ENCODE data around the gene SIAH2.
"Not testable (repeated sequence)": the region's sequence is repeated elsewhere in the genome, so short reads cannot be mapped to it uniquely, and the experiment has no call there.

Gene SIAH2, protein sequence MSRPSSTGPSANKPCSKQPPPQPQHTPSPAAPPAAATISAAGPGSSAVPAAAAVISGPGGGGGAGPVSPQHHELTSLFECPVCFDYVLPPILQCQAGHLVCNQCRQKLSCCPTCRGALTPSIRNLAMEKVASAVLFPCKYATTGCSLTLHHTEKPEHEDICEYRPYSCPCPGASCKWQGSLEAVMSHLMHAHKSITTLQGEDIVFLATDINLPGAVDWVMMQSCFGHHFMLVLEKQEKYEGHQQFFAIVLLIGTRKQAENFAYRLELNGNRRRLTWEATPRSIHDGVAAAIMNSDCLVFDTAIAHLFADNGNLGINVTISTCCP

DNA sequence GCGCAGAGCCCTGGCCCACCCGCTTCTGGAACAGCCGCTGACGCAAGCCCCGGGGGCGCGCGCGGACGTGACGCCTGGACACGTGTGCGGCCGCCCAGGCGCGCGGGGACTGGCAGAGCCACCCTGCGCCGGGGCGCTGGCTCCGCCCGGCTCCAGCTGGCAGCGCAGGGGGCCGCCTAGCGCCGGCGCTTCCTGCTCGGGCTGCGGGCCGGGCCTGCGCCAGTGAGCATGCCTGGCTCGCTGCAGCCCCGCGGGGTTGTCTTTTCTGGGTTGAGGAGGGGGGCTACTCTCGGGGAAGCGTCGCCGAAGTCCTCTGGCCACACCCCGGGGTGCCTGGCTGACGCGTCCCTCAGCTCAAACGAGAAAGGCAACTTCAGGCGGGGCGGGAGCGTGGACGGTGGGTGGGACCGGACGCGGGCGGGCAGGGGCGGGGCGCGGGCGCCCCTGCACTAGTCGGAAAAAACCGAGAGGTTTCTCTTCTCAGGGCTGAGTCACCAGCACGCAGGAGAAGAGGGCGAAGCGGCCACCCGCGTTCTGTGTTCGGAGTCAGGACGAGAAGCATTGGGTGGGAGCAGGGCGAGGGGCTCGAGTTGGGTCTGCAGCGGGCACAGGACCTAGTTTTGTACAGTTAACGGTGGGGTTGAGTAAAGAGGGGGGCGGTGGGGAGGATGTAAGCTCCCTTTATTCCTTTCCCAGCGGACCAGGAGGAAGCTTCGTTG is at the start of gene SIAH2:
SIAH2 (minus strand) TSS at position 48 of the 719 bp plus-strand sequence. CDS start 320 bp downstream, outside the sequence.
- DNase-seq, result peak; percentile 88 to 96 (median 92)

- no peak for DNase-seq
These were observed 49.0 kb upstream of the SIAH2 start for GRCh38 chr3:150811984-150812383.

GRCh38 chr3:150810641-150811040 is 47.7 kb upstream of the SIAH2 start:
- DNase-seq, result no peak

DNA sequence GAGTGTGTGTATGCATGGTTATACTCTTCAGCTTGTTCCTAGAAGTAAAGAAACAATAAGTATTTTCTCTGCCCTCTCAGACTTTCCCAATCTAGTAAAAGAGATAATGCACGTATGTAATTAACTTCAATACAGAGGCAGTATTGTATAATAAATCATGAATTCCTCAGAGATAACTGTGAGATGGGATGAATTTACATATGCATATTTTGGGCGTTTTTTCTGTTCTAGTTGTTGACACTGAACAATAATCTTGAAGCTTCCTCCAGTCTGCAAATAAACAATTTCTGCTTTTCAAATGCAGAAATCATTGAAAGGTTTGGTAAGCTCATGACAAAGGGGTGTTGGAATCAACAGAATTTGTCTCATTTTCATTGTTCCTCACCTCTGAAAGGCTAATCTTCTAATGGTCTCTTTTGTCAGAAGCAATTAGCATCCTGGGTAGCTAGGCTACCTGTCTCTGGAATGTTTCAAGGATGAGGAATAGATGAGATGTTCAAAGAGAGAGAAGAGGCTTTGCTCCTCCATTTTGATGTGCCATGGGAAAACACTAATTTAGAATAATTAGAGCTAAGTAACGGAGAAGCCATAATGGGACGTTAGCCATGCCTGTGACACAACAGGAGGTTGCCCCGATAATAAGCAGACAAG is 43.3 kb upstream of the SIAH2 start:
- no peak for DNase-seq

- no peak for DNase-seq
These were observed 42.4 kb upstream of the SIAH2 start for GRCh38 chr3:150805354-150805753.

DNA sequence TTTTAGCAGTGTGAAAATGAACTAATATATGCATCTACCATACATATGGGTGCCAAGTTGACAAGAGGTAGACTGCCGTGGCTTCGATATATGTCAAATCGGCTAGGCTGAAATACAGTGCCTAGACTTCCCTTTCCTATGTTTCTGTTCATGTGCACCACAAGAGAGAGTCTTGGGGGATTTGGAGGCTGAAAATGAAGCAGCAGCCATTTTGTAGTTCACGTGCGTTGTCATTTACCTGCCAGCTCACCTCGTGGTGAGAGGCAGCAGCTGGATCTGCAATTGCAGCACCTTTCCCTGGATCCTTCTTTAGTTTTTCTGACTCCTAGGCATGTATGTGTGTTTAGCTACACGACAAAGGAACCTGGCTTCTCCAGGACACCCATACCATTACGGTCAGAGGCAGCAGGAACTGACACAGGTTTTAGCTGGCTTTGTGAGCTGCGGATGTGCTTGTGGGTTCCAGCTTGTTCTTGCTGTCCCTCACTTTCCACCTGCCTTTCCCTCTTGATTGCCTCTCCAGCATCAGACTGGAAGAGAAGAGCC is 40.5 kb upstream of the SIAH2 start:
- no peak for DNase-seq

DNA sequence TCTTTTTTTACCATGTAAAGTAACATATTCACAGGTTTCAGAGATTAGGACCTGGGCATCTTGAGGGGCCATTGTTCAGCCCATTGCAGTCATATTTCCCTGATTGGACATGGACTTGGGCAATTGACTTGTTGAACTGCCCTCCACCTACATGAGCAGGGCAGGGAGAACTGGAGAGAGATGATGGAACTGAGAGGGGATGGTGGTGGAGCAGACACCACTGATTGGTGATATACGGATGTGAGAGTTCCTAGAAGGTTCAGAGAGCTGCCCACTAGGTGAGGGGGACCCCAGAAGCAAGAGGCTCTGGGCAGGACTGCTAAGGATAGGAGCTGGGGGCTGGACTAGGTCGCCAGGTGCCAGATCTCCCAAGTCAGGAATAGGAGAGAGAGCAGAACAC is 37.8 kb upstream of the SIAH2 start:
- no peak for DNase-seq

GRCh38 chr3:150798122-150798618 is 35.2 kb upstream of the SIAH2 start:
- DNase-seq, result no peak

GRCh38 chr3:150797155-150797554 is 34.2 kb upstream of the SIAH2 start:
- no peak for DNase-seq

DNA sequence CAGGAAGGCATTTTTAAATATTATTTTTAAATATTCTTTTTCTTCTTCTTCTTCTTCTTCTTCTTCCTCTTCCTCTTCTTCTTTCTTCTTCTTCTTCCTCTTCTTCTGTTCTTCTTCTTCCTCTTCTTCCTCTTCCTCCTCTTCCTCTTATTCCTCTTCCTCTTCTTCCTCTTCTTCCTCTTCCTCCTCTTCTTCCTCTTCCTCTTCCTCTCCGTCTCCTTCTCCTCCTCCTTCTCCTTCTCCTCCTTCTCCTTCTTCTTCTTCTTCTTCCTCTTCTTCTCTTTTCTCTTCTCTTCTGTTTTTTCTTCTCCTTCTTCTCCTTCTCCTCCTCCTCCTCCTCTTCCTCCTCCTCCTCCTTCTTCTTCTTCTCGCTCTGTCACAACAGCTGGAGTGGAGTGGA is 33.6 kb upstream of the SIAH2 start:
- DNase-seq, result not testable (repeated sequence)

DNA sequence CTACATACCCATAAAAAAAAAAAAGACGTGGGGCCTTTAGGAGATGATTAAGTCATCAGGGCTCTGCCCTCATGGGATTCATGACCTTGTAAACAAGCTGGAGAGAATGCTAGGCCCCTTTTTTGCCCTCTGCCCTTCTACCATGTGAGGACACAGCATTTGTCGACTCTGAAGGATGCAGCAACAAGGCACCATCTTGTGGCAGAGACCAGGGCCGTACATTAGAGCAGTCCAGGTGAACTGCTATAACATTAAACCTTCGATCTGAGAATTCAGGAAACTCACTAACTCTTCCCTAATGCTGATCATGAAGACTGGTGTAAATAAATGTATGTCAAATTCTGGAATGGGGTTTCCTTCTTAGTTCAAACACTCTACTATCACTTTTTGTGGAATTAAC is 30.7 kb upstream of the SIAH2 start:
- DNase-seq, result no peak

DNA sequence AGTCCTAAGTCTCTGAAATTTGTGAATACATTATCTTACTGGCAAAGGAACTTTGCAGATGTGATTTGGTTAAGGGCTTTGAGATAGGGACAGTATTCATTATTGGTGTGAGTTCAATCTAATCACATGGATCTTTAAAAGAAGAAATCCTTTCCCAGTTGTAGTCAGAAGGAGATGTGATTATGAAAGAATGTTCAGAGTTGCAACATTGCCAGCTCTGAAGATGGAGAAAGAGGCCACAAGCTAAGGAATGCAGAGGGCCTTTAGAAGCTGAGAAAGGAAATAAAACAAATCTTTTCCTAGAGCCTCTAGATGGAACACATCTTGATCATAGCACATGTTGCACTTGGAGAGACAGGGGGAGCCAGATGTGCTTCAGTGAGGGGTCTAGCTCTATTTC is 27.7 kb upstream of the SIAH2 start:
- DNase-seq, result no peak

DNA sequence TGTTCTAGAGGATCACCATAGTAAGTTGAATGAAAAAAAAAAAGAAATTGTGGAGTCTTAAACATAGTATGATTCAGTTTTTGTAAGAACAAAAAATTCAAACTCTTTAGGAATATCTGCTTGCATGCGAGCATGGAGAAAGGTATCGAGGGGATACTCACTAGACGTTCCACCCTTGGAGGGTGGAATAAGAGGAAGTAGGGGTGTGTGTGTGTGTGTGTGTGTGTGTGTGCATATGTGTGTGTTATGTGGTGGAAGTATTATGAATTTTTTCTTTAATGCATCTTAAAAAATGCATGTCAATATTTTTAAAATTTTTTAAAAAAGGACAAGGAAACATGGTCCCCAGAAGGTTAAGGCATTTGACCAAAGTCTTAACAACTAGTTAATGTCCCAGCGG is 26.5 kb upstream of the SIAH2 start:
- no peak for DNase-seq

GRCh38 chr3:150787741-150788370 is 24.9 kb upstream of the SIAH2 start:
- peak; percentile 36 to 78 (median 66) for DNase-seq

GRCh38 chr3:150786791-150787190 is 23.8 kb upstream of the SIAH2 start:
- DNase-seq, result no peak

DNA sequence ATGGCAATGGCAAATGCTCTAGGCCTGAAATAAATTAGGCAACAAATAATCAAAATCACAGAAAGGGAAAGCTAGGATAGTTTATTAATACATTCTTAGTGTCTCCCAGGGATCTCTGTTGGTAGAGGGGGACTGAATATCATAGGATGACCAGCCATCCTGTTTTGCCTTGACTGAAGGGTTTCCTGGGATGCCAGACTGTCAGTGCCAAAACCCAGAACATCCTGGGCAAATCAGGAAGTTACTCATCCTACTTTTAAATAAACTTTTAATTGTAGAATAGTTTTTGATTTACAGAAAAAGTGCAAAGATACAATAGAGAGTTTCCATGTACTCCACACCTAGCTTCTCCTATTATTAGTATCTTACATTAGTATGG is 21.8 kb upstream of the SIAH2 start:
- DNase-seq, result no peak

DNA sequence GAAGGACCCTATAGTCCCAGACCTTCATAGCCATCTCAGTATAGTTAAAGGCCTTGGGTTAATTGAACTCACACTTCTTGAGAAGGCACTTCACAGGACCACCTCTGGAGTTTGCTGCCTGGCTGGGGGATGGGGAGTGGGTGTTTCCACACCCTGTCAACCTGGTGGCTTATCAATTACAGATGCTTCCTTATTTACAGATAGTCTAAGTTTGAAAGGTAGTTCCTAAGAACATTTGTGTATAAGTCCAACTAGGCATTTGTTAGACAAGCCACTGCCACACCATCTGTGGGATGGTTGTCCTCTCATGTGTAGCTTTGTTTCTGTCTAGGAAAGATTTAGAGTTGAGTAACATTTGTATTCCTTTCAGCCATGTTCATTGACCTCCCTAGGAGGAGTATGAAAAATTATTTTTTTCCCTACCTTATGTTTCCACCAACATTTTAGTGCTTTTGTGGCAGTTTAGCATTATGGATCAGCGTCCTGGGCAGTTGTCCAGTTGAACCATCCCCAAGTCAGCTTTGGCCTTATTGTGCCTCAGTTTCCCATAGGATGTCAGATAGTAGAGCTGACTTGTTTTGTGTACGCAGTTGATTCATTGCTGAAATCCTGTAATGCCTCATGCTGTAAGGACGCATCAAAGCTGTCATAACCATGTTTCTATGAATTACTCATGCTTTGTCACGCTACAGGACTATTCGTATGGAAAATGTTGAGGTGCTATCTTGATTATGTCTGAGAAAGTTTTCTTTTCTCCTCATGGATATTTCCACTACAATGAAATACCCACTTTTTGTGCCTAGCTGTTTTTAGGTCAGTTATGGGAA is 21.2 kb upstream of the SIAH2 start:
- no peak for DNase-seq

DNA sequence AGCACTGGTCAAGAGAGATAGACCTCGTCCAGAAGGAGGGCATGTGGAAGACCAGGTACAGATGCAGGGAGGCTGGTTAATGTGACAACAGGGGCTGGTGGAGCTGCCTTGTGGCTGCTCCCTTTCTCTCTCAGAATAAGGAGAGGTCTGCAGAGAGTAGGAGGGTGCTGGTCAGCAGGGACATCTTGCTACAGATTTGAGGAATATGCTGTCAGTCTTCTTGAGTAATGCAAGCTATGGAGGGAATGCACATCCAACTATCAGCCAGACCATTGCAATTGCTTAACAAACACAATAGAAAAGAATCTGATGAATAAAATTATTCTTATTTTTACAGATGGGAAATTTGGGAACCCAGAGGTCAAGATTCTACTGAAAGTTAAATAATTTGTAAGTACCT is 20.3 kb upstream of the SIAH2 start:
- no peak for DNase-seq

- DNase-seq, result no peak
These were observed 16.5 kb upstream of the SIAH2 start for GRCh38 chr3:150779402-150779858.

DNA sequence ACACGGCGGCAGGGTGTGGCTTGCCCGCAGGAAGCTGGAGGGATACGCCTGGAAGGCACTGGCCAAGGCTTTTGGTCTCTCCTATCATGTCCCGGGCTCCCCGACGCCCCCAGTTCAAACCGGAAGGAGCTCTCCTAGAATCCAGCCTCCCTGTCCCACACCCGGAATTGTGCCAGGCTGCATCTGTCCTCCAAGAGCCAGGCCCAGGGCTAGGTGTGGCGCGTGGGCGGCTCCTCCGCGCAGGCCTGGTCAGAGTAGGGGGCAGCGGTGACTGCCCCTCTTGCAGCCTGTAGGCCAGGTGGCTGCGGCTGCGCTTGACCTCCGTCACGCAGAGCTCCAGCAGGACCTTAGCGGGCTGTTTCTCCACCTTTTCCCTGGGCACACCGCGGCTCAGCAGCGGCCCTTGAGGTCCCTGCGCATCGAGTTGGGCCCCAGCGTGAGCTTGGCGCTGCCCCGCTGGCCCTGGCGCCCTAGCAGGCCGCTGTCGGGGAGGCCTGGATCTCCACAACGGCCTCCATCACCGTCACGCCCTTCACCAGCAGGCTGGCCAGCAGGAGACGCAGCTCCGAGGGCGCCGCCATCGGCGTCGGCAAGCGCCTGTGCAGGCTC is 15.9 kb upstream of the SIAH2 start:
- no peak for DNase-seq

DNA sequence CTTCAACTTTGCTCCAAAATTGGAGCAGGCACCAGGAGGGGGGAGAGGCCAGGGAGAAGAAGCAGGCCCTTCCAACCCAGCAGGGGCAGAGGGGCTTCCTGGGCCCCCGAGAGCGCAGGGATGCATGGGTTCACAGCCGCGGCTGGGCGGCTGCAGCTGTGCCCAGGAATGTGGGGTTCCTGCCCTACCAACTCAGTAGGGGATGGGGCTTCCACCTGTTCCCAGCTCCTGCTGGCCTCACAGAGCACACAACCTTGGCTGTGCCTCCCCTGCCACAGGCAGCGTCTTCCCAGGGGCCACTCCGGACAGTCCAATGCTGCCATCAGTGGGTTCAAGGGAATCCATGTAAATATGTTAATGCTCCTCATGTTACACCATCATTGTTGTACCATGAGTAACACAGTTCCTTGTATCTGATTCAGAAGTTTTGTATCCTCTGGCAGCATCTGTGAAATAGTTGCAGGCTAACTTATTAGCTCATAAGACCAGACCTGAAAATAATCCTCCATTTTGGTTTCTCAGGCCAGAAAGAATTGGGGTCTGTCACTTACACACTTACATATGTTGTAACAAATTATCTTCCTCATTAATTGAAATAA is 12.1 kb upstream of the SIAH2 start:
- no peak for DNase-seq

Data from activated naive CD4-positive, alpha-beta T cell (primary cell).